HCEC 1CT (cell line): ENCODE results near the gene MAP3K19.
A peak's percentile ranks its signal among the peaks of the same experiment; 100 is the strongest.

ENCODE experiments used
- DNase-seq: peaks from one replicate; pipeline ENCODE4 v3.0.0-alpha.2; 2017

Gene MAP3K19

GRCh38 chr2:134927195-134927594, 120.1 kb downstream of the MAP3K19 start:
- peak; percentile 43 for DNase-seq

GRCh38 chr2:134926231-134926931, 120.9 kb downstream of the MAP3K19 start:
- DNase-seq, result peak; percentile 15

DNA sequence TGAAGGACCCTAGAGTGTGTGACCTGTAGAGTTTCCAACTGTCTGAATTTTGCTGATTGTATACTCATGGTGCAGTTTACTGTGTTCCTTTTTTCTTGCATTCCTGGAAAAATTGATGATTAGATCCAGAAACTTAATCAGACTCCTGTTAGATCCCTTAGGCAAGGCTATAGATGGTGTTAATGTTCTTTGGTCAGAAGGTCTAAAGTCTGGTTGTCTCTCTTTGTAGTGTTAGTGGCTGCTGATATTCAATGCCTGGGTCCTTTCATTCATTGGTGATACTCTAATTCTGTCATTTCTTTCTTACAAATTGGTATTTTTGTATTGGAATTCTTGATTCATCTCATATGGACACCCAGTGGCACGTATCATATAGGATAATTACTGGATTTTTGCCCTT, 122.3 kb downstream of the MAP3K19 start:
- no peak for DNase-seq

- peak; percentile 37 for DNase-seq
Measured at GRCh38 chr2:134919341-134920210, 127.7 kb downstream of the MAP3K19 start.

- peak; percentile 99 for DNase-seq
Measured at GRCh38 chr2:134918526-134919340, 128.5 kb downstream of the MAP3K19 start, which contains the start of gene CCNT2. Gene CCNT2 (plus strand): TSS chr2:134918822. CDS start chr2:134918855, 33 bp downstream.

DNA sequence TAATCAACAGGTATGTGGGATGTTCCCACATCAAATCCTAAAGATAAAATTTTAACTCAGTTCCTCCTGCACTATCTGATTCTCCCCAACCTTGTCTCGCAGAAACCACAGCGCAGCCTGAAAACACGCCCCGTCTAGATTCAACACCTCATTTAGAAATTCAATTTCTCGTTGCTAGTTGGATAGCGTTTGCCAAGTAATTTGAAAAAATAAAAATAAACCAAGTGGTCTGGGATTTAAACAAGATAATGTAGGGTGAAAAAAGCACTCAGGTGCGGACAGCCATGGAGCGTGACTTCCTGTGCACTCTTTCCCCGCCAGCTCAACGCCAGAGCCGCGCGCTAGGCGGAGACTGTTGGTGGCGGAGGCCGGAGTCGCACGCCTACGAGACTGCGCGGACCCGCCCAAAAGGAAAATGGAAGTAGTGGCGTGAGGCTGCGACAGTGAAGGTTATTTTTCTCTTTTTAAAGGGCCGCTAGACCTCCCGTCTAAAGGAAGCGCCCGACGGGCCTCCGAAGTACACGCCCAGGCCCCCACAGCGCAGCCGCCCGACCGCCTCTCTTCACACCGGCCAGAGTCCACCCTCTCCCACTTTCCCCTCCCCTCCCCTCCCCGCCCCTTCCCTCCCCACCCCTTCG, 129.2 kb downstream of the MAP3K19 start:
- no peak for DNase-seq

DNA sequence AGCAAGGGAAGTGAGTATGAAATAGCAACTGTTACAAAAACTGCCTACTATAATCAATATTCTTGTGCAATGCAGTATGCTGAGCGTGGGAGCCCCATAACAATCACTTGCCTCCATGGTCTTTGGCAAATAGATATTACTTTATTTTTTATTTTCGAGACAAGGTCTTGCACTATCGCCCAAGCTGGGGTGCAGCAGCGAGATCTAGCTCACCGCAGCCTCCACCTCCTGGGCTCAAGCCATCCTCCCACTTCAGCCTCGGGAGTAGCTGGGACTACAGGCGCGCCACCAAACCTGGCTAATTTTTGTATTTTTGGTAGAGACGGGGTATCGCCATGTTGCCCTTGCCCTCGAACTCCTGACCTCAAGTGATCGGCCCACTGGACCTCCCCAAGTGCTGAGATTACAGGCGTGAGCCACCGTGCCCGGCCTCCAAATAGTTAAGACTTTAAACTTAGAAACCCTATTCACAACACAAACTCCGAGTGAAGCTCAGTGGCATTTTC, 129.8 kb downstream of the MAP3K19 start:
- DNase-seq, result no peak
